ENCODE data around the gene ALKBH5.

DNA sequence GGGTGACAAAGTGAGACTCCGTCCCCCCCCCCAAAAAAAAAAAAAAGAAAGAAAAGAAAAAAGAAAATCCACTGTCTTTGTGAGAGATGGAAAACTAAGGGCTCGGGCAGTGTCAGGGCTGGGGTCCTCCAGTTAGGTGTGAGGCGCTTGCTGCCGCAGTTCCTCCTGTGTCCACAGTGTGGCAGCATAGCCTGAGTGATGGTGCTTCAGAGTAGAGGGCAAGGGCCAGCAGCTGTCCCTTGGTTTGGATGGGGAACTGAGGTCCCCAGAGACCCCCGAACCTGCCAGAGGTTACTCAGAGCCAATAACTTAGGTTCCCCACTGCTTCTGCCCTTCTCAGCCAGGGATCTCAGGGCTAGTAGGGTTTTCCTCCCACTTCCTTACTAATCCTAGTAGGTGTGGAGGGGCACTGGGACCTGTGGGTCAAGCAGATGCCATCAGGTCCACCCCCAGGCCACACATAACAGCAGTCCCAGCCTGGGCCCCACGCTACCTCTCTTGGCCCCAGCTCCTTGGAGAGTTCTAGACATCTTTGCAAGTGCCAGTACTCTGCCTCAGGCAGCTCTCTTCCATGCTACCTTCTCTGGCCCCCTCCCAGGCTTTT is 33.9 kb downstream of the ALKBH5 start:
- TF ChIP-seq, protein P1, sequence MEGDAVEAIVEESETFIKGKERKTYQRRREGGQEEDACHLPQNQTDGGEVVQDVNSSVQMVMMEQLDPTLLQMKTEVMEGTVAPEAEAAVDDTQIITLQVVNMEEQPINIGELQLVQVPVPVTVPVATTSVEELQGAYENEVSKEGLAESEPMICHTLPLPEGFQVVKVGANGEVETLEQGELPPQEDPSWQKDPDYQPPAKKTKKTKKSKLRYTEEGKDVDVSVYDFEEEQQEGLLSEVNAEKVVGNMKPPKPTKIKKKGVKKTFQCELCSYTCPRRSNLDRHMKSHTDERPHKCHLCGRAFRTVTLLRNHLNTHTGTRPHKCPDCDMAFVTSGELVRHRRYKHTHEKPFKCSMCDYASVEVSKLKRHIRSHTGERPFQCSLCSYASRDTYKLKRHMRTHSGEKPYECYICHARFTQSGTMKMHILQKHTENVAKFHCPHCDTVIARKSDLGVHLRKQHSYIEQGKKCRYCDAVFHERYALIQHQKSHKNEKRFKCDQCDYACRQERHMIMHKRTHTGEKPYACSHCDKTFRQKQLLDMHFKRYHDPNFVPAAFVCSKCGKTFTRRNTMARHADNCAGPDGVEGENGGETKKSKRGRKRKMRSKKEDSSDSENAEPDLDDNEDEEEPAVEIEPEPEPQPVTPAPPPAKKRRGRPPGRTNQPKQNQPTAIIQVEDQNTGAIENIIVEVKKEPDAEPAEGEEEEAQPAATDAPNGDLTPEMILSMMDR (IDR thresholded peaks at IDR 0.05; ENCODE audit: poor library complexity), result peak; percentile 86
- no peak for TF ChIP-seq EZH2 (IDR thresholded peaks at IDR 0.05; ENCODE audit: borderline replicate concordance)
- TF ChIP-seq EZH2phosphoT487 (IDR thresholded peaks at IDR 0.05; ENCODE audit: low read depth, severe bottlenecking, unreplicated experiment), result no peak
